HG02840 (cell line): ENCODE data around the gene RNASE7.
"Not testable (repeated sequence)": the region's sequence is repeated elsewhere in the genome, so short reads cannot be mapped to it uniquely, and the experiment has no call there.

ENCODE experiments used
- ATAC-seq: cut with Tn5 transposase; IDR thresholded peaks from one replicate; pipeline ENCODE4 v1.9.1; 2021; ENCODE audit warnings: mild to moderate bottlenecking, moderate library complexity, moderate number of reproducible peaks; ENCODE audit not compliant: unreplicated experiment, low FRiP score

Gene RNASE7

DNA sequence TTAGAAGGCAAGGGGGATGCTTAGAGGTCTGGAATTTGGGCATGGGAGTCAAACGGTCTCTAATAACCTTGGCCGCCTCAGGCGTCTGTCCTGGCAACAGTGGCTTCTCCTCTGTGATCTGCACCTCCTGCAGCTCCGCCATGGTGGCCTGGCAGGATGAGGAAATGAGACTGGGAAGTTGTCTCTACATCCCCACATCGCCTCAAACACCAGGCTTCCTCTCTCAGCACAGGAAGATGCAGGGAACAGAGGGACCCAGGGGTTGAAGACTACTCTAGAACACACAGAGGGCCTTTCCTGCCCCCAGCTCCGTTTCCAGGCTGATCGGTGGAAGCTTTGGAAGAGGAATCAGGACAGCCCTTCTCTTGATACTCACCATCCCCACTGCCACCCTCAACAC, 19.0 kb upstream of the RNASE7 start:
- ATAC-seq = no peak

- ATAC-seq = no peak
These were observed 18.2 kb upstream of the RNASE7 start for GRCh38 chr14:21023817-21024584.

- ATAC-seq = no peak
These were observed 17.4 kb upstream of the RNASE7 start, which contains the start of gene NDRG2 for GRCh38 chr14:21024585-21025370. Gene NDRG2, minus strand, starts transcription at chr14:21025061. Its CDS starts 1,746 bp downstream, at chr14:21023315.

DNA sequence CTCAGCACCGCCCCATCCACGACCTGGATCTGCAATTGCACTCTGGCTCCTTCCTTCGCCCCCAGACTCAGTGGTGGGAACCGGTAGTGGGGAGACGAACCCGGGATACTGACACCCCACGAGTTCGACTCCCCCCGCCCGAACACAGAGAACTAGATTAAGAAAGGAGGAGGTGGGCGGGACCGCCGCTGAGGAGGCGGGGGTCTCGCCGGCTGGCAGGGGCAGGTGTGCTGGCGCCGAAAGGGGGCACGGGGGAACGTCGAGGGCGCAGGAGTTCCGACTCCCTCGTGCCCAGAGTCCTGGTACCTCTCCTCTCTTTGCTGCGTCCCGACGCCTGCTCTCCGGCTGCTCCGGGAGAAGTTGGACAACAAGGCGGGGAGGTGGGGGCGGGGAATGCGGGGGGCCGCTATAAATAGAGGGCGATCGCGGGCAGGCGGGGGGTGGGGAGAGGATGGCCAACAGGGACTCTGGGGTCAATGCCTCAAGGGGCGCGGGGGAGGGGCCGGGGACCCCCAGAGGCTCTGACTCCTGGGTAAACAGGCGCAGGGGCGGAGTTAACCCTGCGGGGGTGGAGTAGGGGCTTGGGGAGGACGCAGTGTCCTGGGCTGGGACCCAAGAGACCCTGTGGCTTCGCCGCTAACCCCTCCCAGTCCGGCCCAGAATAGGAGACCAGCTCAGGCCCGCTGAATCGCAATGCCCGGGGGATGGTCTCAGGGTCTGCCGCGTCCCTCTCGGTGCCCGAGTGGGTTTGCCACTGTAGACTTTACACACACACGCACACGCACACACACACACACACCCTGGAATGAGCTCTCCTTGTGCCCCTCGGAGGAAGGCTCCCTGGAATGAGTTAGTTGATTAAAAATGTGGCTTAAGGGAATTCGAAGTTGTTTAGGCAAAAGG, 16.5 kb upstream of the RNASE7 start:
- no peak for ATAC-seq

DNA sequence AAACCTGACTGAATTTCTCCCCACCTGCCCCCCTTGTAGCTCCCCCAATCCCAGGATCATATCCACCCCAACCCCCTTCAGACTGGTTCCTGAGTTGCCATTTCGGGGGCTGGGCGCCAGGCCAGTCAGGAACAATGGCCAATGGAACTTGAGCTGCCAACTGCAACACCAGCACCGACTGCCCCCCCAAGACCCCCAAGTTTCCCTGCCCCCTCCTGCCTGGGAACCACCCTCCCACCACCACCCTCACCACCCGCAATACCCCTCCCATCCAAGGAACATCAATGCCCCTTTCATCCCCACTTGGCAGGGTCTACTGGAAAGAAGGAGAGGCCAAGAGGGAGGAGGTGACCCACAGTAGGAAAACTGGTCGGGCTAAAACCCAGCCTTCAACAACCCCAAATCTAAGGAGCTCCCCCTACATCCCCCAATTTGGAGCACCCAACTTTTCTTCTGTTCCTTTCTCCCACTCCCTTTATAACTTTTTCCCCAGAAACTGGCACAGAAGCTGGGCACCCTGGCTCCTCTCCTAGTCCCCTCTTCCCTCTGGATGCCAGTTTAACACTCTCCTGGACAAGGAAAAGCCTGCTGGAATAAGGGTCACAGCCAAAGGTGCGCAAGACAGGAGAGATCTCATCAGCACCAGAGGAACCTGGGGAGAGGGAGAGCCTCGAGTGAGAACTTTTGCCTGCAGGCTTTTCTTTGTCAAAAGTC, 15.7 kb upstream of the RNASE7 start:
- ATAC-seq = no peak

DNA sequence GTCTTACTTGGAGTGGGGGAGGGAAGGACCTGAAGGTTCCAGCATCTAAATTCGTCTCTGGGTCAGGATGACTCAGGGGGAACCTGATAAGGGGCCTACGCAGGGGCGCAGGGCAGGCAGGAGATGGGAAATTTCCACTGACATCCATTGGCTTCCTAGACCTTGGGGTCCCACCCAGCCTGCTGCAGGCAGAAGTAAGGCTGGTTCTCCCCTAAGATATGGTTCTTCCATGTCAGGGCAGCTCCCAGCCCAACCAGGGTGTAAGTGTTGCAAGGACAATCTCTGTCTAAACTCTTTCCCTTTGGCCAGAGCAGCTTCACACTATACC, 15.2 kb upstream of the RNASE7 start:
- no peak for ATAC-seq

DNA sequence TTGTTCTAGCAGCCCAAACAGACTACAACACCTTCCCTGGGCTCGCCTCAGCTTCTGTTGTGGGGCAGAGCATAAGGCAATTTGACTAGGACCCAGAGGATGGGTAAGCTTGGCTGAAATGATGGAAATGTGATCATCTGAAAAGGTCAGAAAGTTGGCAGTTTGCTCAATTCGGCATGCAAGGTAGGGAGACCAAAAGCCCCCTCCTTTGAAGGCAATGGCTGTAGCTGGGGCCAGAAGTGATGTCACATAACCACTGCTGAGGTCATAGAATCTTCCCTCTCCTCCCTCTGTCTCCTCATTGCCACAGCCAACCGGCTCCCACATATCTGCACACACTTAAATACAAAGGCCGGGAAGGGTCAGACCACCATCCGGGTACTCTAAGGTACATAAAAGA, 12.2 kb upstream of the RNASE7 start, which contains the start of gene TPPP2:
Gene TPPP2, plus strand, starts transcription at position 301 of the 400 bp plus-strand sequence. CDS start 365 bp downstream, outside the sequence.
- ATAC-seq = no peak

- no peak for ATAC-seq
These were observed 11.6 kb upstream of the RNASE7 start for GRCh38 chr14:21030531-21030930.

DNA sequence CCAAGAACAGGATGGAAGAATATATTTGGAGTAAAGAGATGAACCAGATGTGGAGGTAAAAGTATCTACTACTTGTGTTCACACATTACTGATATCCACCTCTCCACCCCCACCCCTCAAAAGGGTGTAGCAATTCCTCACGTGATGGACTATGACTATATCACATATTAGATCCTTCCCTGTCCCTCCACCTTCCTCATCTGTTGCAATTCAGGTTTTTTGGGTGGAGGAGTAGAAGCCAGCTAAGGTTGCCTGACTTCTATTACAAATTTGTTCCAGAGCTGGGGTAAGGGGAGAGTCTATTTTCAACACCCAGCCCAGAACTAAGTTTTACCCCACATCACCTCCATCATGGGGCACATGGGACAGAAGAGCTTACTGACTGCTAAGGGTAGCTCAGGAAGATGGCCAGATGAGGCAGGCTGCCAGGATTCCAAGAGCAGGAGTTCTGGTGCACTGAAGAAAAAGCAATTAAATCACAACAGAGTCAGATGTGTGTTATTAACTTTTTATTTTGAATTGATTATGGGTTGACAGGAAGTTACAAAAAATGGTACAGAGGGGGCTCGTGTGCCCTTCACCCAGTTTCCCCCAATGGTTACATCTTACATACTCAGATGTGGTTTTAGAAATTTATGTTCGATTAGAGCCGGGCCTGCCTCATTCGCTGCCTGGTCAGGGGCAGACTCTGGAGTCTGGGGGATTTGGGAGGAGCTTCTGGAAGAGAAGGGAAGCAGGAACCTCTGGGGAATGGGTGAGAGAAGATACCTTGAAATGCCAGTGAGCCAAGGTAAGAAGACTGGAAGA, 9.6 kb upstream of the RNASE7 start:
- ATAC-seq = no peak

- no peak for ATAC-seq
These were observed 8.9 kb upstream of the RNASE7 start for GRCh38 chr14:21033133-21033698.

GRCh38 chr14:21034707-21035106, 7.5 kb upstream of the RNASE7 start, which contains the start of gene RNASE13:
Gene RNASE13, minus strand, starts transcription at chr14:21034807. Its CDS starts 519 bp downstream, at chr14:21034288.
- ATAC-seq = no peak

DNA sequence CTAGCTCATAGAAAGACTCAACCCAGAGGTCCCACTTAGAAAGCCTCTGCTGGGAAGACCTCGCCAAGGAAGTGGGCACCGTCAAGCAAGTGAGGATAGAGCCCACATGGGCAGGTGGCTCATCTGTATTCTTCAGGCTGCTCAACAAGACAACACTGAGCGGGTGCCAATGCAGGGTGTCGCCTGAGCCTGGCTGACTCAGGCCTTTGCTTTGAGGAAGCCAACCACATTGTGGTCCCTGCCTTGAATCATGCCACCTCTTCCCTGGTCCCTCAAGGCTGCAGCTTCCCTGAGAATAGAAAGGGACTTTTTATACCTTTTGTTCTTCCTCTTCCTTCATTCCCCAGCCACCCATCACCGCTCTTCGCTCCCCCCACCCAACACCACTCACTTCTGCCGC, 5.4 kb upstream of the RNASE7 start:
- no peak for ATAC-seq

DNA sequence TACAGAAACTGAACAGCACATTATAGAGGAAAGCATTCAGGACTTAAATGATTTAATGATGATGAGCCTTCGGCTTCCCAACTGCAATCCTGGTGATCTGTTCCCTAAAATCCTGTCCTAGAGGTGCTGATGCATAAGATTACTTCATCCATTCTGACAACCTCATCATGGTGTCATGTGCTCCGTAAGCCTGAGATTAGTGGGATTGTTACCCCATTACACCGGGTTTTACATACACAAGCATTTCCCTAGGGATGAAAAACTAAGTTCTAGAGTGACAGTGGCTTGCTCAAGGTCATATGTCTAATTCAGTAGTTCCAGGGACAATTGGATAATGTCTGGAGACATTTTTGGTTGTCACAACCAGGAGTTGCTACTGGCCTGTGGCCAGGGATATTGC, 5.0 kb upstream of the RNASE7 start:
- no peak for ATAC-seq

- no peak for ATAC-seq
These were observed 3.4 kb upstream of the RNASE7 start for GRCh38 chr14:21038441-21039422.

DNA sequence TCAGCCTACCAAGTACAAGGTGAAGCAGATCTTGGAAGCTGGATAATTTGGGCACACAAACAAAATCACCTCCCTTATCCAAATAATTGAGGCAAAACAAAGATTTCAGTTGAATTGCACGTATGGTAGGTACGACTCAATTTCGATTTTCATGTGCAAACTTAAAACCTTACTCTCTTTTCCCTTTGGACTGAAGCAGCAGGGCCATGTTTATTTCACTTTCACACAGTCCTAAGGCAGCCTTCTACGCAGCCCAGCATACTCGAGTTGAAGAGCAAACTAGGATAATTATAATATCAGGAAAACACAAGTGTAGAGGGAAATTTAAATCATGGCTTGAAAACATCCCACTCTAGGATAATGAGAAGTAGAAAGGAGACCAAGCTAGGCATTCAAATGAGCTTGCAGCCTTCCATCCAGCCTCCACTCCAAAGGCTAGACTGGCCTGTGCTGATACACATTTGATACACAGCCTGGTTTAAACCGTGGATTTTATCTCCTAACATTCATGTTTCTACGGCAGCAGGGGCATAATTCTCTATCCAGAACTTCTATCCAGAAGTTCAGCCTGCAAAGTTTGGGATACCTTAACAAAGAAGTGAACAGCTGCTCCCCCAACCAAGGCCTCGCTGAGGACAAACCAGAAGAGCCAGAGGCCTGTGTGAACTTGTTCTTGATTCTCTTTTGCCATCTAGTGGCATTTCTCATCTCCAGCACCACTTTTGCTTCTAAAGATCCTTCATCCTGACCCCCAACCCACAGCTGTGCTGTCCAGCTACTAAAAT, 2.4 kb upstream of the RNASE7 start:
- no peak for ATAC-seq

DNA sequence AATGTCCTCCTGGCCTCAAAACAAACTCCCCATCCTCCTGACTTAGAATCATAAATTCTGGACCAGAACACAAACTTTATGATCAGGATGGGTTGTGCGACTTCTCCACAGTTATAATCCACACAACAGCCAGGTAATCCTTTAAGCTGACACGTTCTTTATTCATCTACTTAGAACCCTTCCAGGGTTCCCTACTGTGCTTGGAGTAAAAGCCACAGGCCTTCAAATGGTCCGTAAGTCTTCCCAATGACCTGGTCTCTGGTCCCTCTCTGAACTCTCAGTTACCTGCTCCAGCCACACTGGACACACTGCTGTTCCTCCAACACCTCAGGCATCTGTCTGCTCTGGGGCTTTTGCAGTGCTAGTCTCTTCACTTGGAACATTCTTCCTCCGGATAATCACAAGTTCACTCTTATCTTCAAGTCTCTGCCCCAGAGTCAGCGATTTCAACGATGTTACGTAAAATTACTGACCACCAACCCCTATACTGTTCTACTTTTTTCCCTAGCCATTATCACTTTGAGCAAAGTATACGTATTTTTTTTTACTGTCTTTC, 1.7 kb upstream of the RNASE7 start:
- ATAC-seq = no peak

GRCh38 chr14:21040941-21041340, 1.2 kb upstream of the RNASE7 start:
- not testable (repeated sequence) for ATAC-seq
